ENCODE measurements around the gene GPRC5B.

The GPRC5B gene

DNA sequence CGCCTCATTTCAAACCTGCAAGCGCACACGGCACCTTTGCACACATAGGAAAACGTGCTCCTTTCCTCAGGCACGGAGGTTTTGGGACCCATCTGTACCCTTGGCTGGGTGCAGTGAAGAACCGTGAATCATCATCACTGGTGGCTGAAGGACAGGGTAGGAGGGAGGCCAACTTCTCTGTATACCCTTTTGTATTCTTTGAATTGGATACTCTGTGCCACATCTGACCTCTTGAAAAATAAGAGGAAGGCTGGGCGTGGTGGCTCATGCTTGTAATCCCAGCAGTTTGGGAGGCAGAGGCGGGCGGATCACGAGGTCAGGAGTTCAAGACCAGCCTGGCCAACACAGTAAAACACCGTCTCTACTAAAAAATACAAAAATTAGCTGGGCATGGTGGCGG is 11.7 kb downstream of the GPRC5B start:
- TF ChIP-seq CTCF (IDR thresholded peaks at IDR 0.05; ENCODE audit: borderline replicate concordance, insufficient read depth, low read depth, low read length) = no peak
- no peak overlapping the region for H3K4me3 ChIP-seq (ENCODE audit: low read depth, low read length)

GRCh38 chr16:19872179-19872863 is 12.3 kb downstream of the GPRC5B start:
- TF ChIP-seq CTCF (IDR thresholded peaks at IDR 0.05; ENCODE audit: borderline replicate concordance, insufficient read depth, low read depth, low read length) = no peak
- H3K4me3 ChIP-seq (ENCODE audit: low read depth, low read length) = no peak overlapping the region

DNA sequence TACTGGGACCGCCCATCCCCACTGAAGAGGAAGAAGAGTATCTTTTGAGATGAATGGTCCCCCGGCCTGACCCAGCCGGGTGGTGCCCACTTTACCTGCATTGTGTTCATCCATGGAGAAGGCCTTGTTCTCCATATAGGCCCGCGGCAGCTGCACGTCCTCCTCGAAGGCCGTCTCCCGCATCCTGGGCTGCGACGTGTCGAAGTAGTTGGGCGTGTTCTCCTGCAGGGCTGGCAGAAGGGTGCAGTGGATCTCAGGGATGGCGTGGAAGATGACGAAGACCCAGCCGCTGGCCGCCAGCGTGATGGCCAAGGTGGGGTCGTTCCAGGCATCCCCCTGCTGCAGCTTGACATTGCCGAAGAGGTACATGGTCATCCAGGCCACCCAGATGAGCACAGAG is 12.9 kb downstream of the GPRC5B start:
- no peak overlapping the region for H3K4me3 ChIP-seq (ENCODE audit: low read depth, low read length)
- TF ChIP-seq CTCF (IDR thresholded peaks at IDR 0.05; ENCODE audit: borderline replicate concordance, insufficient read depth, low read depth, low read length) = no peak

- H3K4me3 ChIP-seq (ENCODE audit: low read depth, low read length) = no peak overlapping the region
- TF ChIP-seq CTCF (IDR thresholded peaks at IDR 0.05; ENCODE audit: borderline replicate concordance, insufficient read depth, low read depth, low read length) = no peak
These were observed 16.2 kb downstream of the GPRC5B start for GRCh38 chr16:19868421-19868820.

DNA sequence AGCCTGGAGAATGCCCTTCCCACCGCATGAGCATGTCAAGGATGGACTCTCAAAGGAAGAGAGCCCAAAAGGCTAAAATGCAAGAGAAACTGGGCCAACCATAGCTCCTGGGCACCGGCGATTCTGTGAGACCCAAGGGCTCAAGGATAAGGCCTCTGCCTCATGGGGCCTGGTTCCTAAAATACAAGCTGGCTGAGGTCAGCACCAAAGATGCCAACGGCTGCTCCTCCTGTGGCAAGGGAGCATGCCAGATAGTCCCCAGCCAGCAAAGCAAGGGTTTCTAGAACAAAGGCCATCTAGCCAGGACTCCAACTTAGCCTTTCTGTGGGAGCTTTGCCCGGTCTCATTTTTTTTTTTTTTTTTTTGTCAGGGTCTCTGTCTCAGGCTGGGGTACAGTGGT is 20.1 kb downstream of the GPRC5B start:
- TF ChIP-seq CTCF (IDR thresholded peaks at IDR 0.05; ENCODE audit: borderline replicate concordance, insufficient read depth, low read depth, low read length) = no peak
- H3K4me3 ChIP-seq (ENCODE audit: low read depth, low read length) = no peak overlapping the region

- no peak for TF ChIP-seq CTCF (IDR thresholded peaks at IDR 0.05; ENCODE audit: borderline replicate concordance, insufficient read depth, low read depth, low read length)
- no peak overlapping the region for H3K4me3 ChIP-seq (ENCODE audit: low read depth, low read length)
These were observed 20.7 kb downstream of the GPRC5B start for GRCh38 chr16:19863990-19864389.

- no peak for TF ChIP-seq CTCF (IDR thresholded peaks at IDR 0.05; ENCODE audit: borderline replicate concordance, insufficient read depth, low read depth, low read length)
- H3K4me3 ChIP-seq (ENCODE audit: low read depth, low read length) = no peak overlapping the region
These were observed 22.8 kb downstream of the GPRC5B start for GRCh38 chr16:19861811-19862327.
